Spinal cord (tissue), 10 donors: ENCODE measurements around the gene LY6G6F. TPM values are rescaled to one million over a fixed set of nuclear protein-coding genes. Genes with fewer than 3 reads are reported as not detected.

Experiments
- DNase-seq, 6 donors: peaks; one replicate each; pipeline versions ENCODE4 v3.0.0 to v3.0.0-alpha.2; 2013 to 2015; ENCODE audit warnings: low spot score in 6 of 6, low read depth in 4 of 6
- H3K27ac ChIP-seq: one replicate; pipeline ENCODE4 v1.5.1; 2013; ENCODE audit warnings: low read depth, low read length, control low read depth
- H3K27me3 ChIP-seq: one replicate; pipeline ENCODE4 v1.6.1; 2013; ENCODE audit warnings: low read length; ENCODE audit not compliant: control insufficient read depth, insufficient read depth
- H3K36me3 ChIP-seq: one replicate; pipeline ENCODE4 v1.6.1; 2013; ENCODE audit warnings: low read length; ENCODE audit not compliant: control insufficient read depth, insufficient read depth
- H3K4me1 ChIP-seq: one replicate; pipeline ENCODE4 v1.6.1; 2013; ENCODE audit warnings: low read length; ENCODE audit not compliant: control insufficient read depth, insufficient read depth
- H3K4me3 ChIP-seq: one replicate; pipeline ENCODE4 v1.5.1; 2013; ENCODE audit warnings: low read depth, low read length, control low read depth
- H3K9me3 ChIP-seq: one replicate; pipeline ENCODE4 v1.6.1; 2013; ENCODE audit warnings: low read length; ENCODE audit not compliant: control insufficient read depth, insufficient read depth
- WGBS: methylation state at CpG from one replicate; pipeline ENCODE4 v1.1.5; 2013; ENCODE audit warnings: missing lambda C conversion rate; ENCODE audit not compliant: insufficient coverage; 5-methylcytosine and 5-hydroxymethylcytosine counted together
- polyA plus RNA-seq, 2 donors: library from polyadenylated mRNA; unstranded; fragments of 120-200 nt; gene quantifications; one replicate each; pipeline ENCODE4 v1.2.1, GENCODE V29; 2013; ENCODE audit not compliant: insufficient read length in 2 of 2
- total RNA-seq, 2 donors: library from RNA; depleted of rRNA in 1 of 2; stranded (reverse); fragments of 120-200 nt in 1 of 2; fragments of >200 nt in 1 of 2; gene quantifications; one replicate each; pipeline versions ENCODE4 v1.2.3 to v1.2.4, GENCODE V29; 2013 to 2014
- donor health status: healthy.

The LY6G6F gene
- total and polyA plus RNA-seq, 4 donors: 0.27 to 0.30 TPM; not detected in 2

DNA sequence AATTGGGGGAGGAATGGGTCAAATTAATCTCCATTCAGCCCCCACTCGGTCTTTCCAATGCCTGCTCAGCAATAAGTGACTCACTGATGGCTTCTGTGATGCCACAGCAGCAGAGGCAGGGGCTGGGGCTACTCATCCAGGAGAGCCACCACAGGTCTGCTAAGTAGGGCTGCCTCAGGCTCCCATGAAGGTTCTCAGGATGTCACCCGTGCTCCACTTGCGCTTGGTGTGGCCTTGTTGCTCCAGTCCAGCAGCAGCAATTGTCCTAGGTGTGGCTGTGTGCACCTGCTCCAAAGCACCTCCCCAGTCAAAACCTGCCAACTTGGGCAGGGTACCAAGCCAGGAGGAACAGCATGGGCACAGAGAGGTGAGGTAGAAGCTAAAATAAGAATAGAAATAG is 15.5 kb downstream of the LY6G6F start:
- peaks cover 3% of the 10 kb centered on the region for H3K4me1 ChIP-seq
- H3K27ac ChIP-seq: no peak overlapping the region
- no peak overlapping the region for H3K4me3 ChIP-seq
- 88% methylated on average over 3 of the region's 3 CpGs for WGBS
- no peak for DNase-seq
- no peaks in the 10 kb centered on the region for H3K9me3 ChIP-seq
- H3K27me3 ChIP-seq: no peaks in the 10 kb centered on the region
- peaks cover 38% of the 10 kb centered on the region for H3K36me3 ChIP-seq

- 78% methylated on average over 35 of the region's 46 CpGs for WGBS
- Histone ChIP-seq H3K4me3 (no peak within 1 kb of the TSS), H3K9me3 (no peaks in the 10 kb centered on the region), H3K36me3 (peaks cover 50% of the 10 kb centered on the region), H3K27ac (no peak within 1 kb of the TSS), H3K4me1 (peaks cover 8% of the 10 kb centered on the region), H3K27me3 (no peaks in the 10 kb centered on the region)
- no peak for DNase-seq
These were observed 16.7 kb downstream of the LY6G6F start, which contains the start of gene MPIG6B for GRCh38 chr6:31723245-31723979. MPIG6B (plus strand) TSS chr6:31723373; CDS start chr6:31723384, 11 bp downstream.

- no peaks in the 10 kb centered on the region for H3K27me3 ChIP-seq
- 93% methylated on average over 20 of the region's 25 CpGs for WGBS
- H3K4me1 ChIP-seq: peaks cover 15% of the 10 kb centered on the region
- H3K4me3 ChIP-seq: no peak overlapping the region
- no peaks in the 10 kb centered on the region for H3K9me3 ChIP-seq
- H3K36me3 ChIP-seq: peaks cover 55% of the 10 kb centered on the region
- no peak overlapping the region for H3K27ac ChIP-seq
- DNase-seq: no peak
These were observed 17.5 kb downstream of the LY6G6F start for GRCh38 chr6:31723980-31724691.

GRCh38 chr6:31725502-31726350 is 19.1 kb downstream of the LY6G6F start:
- H3K9me3 ChIP-seq: no peaks in the 10 kb centered on the region
- no peaks in the 10 kb centered on the region for H3K27me3 ChIP-seq
- no peak overlapping the region for H3K4me3 ChIP-seq
- H3K4me1 ChIP-seq: peaks cover 27% of the 10 kb centered on the region
- peaks cover 55% of the 10 kb centered on the region for H3K36me3 ChIP-seq
- no peak overlapping the region for H3K27ac ChIP-seq
- no peak for DNase-seq
- 85% methylated on average over 6 of the region's 12 CpGs for WGBS

GRCh38 chr6:31727034-31727716 is 20.5 kb downstream of the LY6G6F start:
- Histone ChIP-seq H3K4me1 (peaks cover 28% of the 10 kb centered on the region), H3K36me3 (peaks cover 55% of the 10 kb centered on the region), H3K9me3 (no peaks in the 10 kb centered on the region), H3K4me3 (no peak overlapping the region), H3K27ac (peak overlapping the region; percentile 36), H3K27me3 (no peaks in the 10 kb centered on the region)
- WGBS: 87% methylated on average over 6 of the region's 7 CpGs
- no peak for DNase-seq

DNA sequence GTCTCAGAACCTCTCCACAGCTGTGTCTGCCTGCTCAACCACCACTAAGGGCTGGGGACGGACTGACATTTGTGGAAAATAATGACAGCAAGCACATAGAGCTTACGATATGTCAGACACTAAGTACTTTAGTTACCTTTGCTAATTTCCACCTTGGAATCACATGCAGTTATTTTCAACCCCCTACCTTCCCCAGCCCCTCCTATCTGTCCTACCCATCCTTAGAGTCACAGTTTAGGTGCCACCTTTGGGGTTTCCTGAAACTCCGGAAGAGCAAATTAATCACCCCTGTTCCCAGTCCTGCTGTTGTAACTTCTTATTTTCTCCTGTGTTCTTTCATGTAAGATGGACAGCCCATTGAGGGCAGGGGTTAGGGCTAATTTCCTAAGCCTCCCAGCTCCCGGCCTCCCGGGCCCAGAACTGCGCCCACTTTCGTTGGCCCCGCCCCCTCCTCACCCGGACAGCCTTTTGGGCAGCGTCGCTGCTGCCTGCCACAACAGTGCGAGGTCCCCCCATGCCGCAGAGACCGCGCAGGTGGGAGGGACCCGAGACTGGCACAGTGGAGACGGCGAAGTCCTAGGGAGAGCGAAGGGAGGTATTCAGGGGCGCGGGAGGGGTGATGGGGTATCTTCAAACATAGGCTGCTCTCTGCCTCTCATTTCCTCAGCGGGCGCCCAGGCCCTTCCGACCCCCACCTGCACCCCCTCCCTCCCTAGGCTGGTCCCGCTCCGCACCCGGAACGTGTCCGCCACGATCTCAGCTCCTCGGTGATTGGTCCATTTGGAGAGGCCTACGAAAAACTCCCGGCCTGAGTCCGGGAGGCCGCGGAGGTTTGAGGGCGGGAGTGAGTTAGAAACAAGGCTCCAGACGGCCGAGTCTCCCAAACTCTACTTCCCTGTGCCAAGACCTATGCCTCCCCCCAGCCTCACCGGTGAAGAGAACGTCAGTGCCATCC is 21.3 kb downstream of the LY6G6F start:
- H3K4me3 ChIP-seq: peak overlapping the region; percentile 99
- no peak for DNase-seq
- H3K27ac ChIP-seq: peak overlapping the region; percentile 99
- no peaks in the 10 kb centered on the region for H3K27me3 ChIP-seq
- no peaks in the 10 kb centered on the region for H3K9me3 ChIP-seq
- WGBS: 62% methylated on average over 34 of the region's 41 CpGs
- peaks cover 58% of the 10 kb centered on the region for H3K36me3 ChIP-seq
- peaks cover 28% of the 10 kb centered on the region for H3K4me1 ChIP-seq

GRCh38 chr6:31728767-31729514 is 22.3 kb downstream of the LY6G6F start, which contains the start of gene DDAH2:
DDAH2 (minus strand) TSS chr6:31729299; CDS start chr6:31729161, 138 bp downstream.
- peaks cover 28% of the 10 kb centered on the region for H3K4me1 ChIP-seq
- peaks cover 53% of the 10 kb centered on the region for H3K36me3 ChIP-seq
- H3K4me3 ChIP-seq: peak within 1 kb of the TSS; percentile 99
- WGBS: 6% methylated on average over 30 of the region's 36 CpGs
- H3K9me3 ChIP-seq: no peaks in the 10 kb centered on the region
- peak in 1 of 6 donors; percentile 24 for DNase-seq
- H3K27me3 ChIP-seq: no peaks in the 10 kb centered on the region
- H3K27ac ChIP-seq: peak within 1 kb of the TSS; percentile 99

- Histone ChIP-seq H3K27me3 (no peaks in the 10 kb centered on the region), H3K9me3 (no peaks in the 10 kb centered on the region), H3K27ac (peak overlapping the region; percentile 99), H3K36me3 (peaks cover 47% of the 10 kb centered on the region), H3K4me1 (peaks cover 34% of the 10 kb centered on the region), H3K4me3 (peak overlapping the region; percentile 99)
- DNase-seq: peak; percentile 78 to 97 (median 87)
- 0% methylated on average over 26 of the region's 29 CpGs for WGBS
These were observed 22.9 kb downstream of the LY6G6F start for GRCh38 chr6:31729515-31729978.
